Esophagus squamous epithelium (tissue), 4 donors: ENCODE data around the gene CARMIL3.
"Not testable (repeated sequence)": the region's sequence is repeated elsewhere in the genome, so short reads cannot be mapped to it uniquely, and the experiment has no call there.

ENCODE experiments used
- CTCF ChIP-seq, 6 experiments: fragments of 450-650 bp in 4 of 6; fragments of 200-600 bp in 2 of 6; sonication (generic) in 2 of 6; IDR thresholded peaks; one replicate each; pipeline ENCODE4 v1.5.1; 2016 to 2019; ENCODE audit warnings: antibody characterized with exemption in 6 of 6, mild to moderate bottlenecking in 4 of 6, moderate library complexity in 4 of 6
- POLR2A ChIP-seq, 4 donors: fragments of 450-650 bp; IDR thresholded peaks; one replicate each; pipeline ENCODE4 v1.6.1; 2017; ENCODE audit warnings: antibody characterized with exemption in 4 of 4, mild to moderate bottlenecking in 4 of 4, moderate library complexity in 3 of 4

GRCh38 chr14:24036963-24037657 lies 14.7 kb upstream of the CARMIL3 start:
- TF ChIP-seq CTCF, POLR2A (IDR thresholded peaks at IDR 0.05): not testable (repeated sequence)
